ENCODE results near the gene GPATCH2.

The GPATCH2 gene

GRCh38 chr1:217627431-217627830, 3.5 kb downstream of the GPATCH2 start:
- no peak overlapping the region for H3K27ac ChIP-seq (ENCODE audit: low read depth, low read length)
- H3K9ac ChIP-seq (ENCODE audit: low read length in 5 of 5), result no peak overlapping the region
- H3K4me1 ChIP-seq (ENCODE audit: control insufficient read depth in 5 of 5, insufficient read depth in 5 of 5, low read length in 5 of 5), result peaks cover 3 to 29% (median 21%) of the 10 kb centered on the region in 5 donors
- H3K9me3 ChIP-seq (ENCODE audit: control insufficient read depth in 5 of 5, low read length in 5 of 5), result no peaks in the 10 kb centered on the region
- no peaks in the 10 kb centered on the region for H3K27me3 ChIP-seq (ENCODE audit: control insufficient read depth in 5 of 5, insufficient read depth in 4 of 5, low read length in 5 of 5)
- H3K36me3 ChIP-seq (ENCODE audit: control insufficient read depth in 5 of 5, insufficient read depth in 5 of 5, low read length in 5 of 5), result no peaks in the 10 kb centered on the region
- no peak overlapping the region for H3K4me3 ChIP-seq (ENCODE audit: low read depth in 1 of 5, low read length in 5 of 5)

- Histone ChIP-seq H3K36me3 (ENCODE audit: control insufficient read depth in 5 of 5, insufficient read depth in 5 of 5, low read length in 5 of 5) (no peaks in the 10 kb centered on the region), H3K27me3 (ENCODE audit: control insufficient read depth in 5 of 5, insufficient read depth in 4 of 5, low read length in 5 of 5) (no peaks in the 10 kb centered on the region), H3K4me1 (ENCODE audit: control insufficient read depth in 5 of 5, insufficient read depth in 5 of 5, low read length in 5 of 5) (peaks cover 3 to 26% (median 16%) of the 10 kb centered on the region in 5 donors)
These were observed 4.6 kb downstream of the GPATCH2 start for GRCh38 chr1:217626321-217626720.

DNA sequence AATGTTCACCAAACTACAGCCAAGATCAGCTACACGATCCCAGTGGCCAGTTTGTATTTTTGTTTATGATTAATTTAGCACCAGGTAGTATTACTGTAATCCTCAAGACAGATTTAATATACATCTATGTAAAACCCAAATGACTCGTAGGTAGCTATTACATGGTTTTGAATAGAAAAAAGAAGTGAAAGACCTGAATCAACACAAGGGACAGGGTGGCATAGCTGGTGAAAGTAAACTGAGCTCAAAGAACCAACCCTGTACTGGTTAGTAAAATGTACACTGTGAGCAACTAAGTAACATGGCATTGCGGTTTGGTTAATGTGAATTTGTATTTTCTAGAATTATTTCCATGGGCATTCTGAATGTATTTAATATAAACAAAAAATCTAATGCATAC, 8.8 kb downstream of the GPATCH2 start:
- Histone ChIP-seq H3K4me3 (ENCODE audit: low read depth in 1 of 5, low read length in 5 of 5) (no peak overlapping the region), H3K9ac (ENCODE audit: low read length in 5 of 5) (no peak overlapping the region)

More at GRCh38 chr1:217626321-217626720, 4.6 kb downstream of the GPATCH2 start:
- Histone ChIP-seq H3K4me3 (ENCODE audit: low read depth in 1 of 5, low read length in 5 of 5) (no peak overlapping the region), H3K9me3 (ENCODE audit: control insufficient read depth in 5 of 5, low read length in 5 of 5) (no peaks in the 10 kb centered on the region), H3K27ac (ENCODE audit: low read depth, low read length) (no peak overlapping the region), H3K9ac (ENCODE audit: low read length in 5 of 5) (no peak overlapping the region)

GRCh38 chr1:217620814-217621213, 10.1 kb downstream of the GPATCH2 start:
- Histone ChIP-seq H3K27ac (ENCODE audit: low read depth, low read length) (no peak overlapping the region), H3K4me1 (ENCODE audit: control insufficient read depth in 5 of 5, insufficient read depth in 5 of 5, low read length in 5 of 5) (peaks cover 0 to 3% (median 0%) of the 10 kb centered on the region in 5 donors), H3K9ac (ENCODE audit: low read length in 5 of 5) (no peak overlapping the region), H3K9me3 (ENCODE audit: control insufficient read depth in 5 of 5, low read length in 5 of 5) (no peaks in the 10 kb centered on the region), H3K27me3 (ENCODE audit: control insufficient read depth in 5 of 5, insufficient read depth in 4 of 5, low read length in 5 of 5) (no peaks in the 10 kb centered on the region), H3K4me3 (ENCODE audit: low read depth in 1 of 5, low read length in 5 of 5) (no peak overlapping the region), H3K36me3 (ENCODE audit: control insufficient read depth in 5 of 5, insufficient read depth in 5 of 5, low read length in 5 of 5) (peaks cover 5 to 11% (median 7%) of the 10 kb centered on the region in 5 donors)

More for the DNA sequence above, 8.8 kb downstream of the GPATCH2 start:
- Histone ChIP-seq H3K4me1 (ENCODE audit: control insufficient read depth in 5 of 5, insufficient read depth in 5 of 5, low read length in 5 of 5) (peaks cover 0 to 3% (median 0%) of the 10 kb centered on the region in 5 donors), H3K36me3 (ENCODE audit: control insufficient read depth in 5 of 5, insufficient read depth in 5 of 5, low read length in 5 of 5) (peaks cover 5 to 11% (median 7%) of the 10 kb centered on the region in 5 donors), H3K27me3 (ENCODE audit: control insufficient read depth in 5 of 5, insufficient read depth in 4 of 5, low read length in 5 of 5) (no peaks in the 10 kb centered on the region), H3K9me3 (ENCODE audit: control insufficient read depth in 5 of 5, low read length in 5 of 5) (no peaks in the 10 kb centered on the region), H3K27ac (ENCODE audit: low read depth, low read length) (no peak overlapping the region)

DNA sequence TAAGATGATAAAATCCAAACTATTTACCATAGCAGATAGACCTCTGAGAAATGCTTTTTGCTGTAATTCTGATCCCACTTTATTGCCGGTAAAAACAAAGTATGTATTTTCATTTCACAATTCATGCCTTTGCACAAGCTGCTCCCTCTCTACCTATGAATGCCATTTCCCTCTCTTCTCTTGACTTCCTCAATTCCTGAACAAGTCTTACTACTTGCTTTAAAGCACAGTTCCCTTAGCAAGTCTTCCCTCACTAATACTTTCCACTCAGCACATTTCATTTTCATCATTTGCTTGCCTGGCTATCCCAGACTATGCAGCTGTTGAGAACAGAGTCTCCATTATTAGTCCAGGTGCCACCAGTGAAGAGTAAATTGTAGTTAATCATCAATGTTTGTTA, 13.8 kb downstream of the GPATCH2 start:
- H3K9me3 ChIP-seq (ENCODE audit: control insufficient read depth in 5 of 5, low read length in 5 of 5), result no peaks in the 10 kb centered on the region
- H3K27me3 ChIP-seq (ENCODE audit: control insufficient read depth in 5 of 5, insufficient read depth in 4 of 5, low read length in 5 of 5), result no peaks in the 10 kb centered on the region
- H3K27ac ChIP-seq (ENCODE audit: low read depth, low read length), result no peak overlapping the region
- no peaks in the 10 kb centered on the region for H3K4me1 ChIP-seq (ENCODE audit: control insufficient read depth in 5 of 5, insufficient read depth in 5 of 5, low read length in 5 of 5)
- no peak overlapping the region for H3K4me3 ChIP-seq (ENCODE audit: low read depth in 1 of 5, low read length in 5 of 5)
- H3K36me3 ChIP-seq (ENCODE audit: control insufficient read depth in 5 of 5, insufficient read depth in 5 of 5, low read length in 5 of 5), result peaks cover 5 to 11% (median 7%) of the 10 kb centered on the region in 5 donors
- no peak overlapping the region for H3K9ac ChIP-seq (ENCODE audit: low read length in 5 of 5)

DNA sequence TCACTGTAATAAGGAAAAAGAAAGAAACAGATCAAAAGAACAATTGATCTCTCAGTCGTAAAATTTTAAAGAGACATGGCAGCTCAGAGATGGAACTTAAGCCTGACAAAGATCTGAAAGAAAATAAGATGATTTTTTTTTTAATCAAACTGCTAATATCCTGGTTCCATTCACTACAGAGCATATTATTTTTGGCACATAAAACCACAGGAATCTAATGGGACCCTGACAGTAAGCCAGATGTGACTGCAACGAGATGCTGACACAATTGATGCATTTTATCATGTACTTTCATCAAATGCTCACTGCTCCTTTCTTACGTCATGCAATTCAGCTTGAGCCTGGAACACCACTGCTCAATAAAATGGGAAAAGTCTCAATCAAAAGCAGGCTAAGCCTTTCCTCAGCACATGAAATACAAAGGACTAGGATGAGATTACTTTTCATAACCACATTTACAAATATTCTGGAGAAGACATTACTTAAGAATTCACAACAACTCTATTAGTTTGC, 16.6 kb downstream of the GPATCH2 start:
- no peaks in the 10 kb centered on the region for H3K27me3 ChIP-seq (ENCODE audit: control insufficient read depth in 5 of 5, insufficient read depth in 4 of 5, low read length in 5 of 5)

DNA sequence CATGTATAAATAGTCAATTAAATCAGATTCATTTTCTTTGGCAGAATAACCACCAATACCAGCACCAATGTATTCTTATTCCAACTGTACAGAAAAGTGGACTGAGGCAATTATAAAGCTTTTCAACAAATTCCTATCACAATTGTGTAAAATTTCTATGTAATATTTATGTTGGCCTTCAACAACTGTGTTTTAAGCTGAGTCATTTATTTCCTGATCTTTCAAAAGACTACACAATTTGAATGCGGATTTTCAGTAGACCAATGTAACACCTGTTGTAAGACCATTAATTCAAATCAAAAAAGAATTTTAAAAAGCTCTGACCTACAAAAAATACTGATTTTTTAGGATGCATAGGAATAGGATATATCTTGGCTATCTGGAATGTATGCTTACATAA, 25.5 kb downstream of the GPATCH2 start:
- Histone ChIP-seq H3K36me3 (ENCODE audit: control insufficient read depth in 5 of 5, insufficient read depth in 5 of 5, low read length in 5 of 5) (peaks cover 0 to 33% (median 14%) of the 10 kb centered on the region in 5 donors), H3K27me3 (ENCODE audit: control insufficient read depth in 5 of 5, insufficient read depth in 4 of 5, low read length in 5 of 5) (no peaks in the 10 kb centered on the region), H3K9me3 (ENCODE audit: control insufficient read depth in 5 of 5, low read length in 5 of 5) (no peaks in the 10 kb centered on the region), H3K4me3 (ENCODE audit: low read depth in 1 of 5, low read length in 5 of 5) (no peak overlapping the region), H3K4me1 (ENCODE audit: control insufficient read depth in 5 of 5, insufficient read depth in 5 of 5, low read length in 5 of 5) (no peaks in the 10 kb centered on the region), H3K27ac (ENCODE audit: low read depth, low read length) (no peak overlapping the region), H3K9ac (ENCODE audit: low read length in 5 of 5) (no peak overlapping the region)

More for the DNA sequence above, 16.6 kb downstream of the GPATCH2 start:
- Histone ChIP-seq H3K4me3 (ENCODE audit: low read depth in 1 of 5, low read length in 5 of 5) (no peak overlapping the region), H3K27ac (ENCODE audit: low read depth, low read length) (no peak overlapping the region), H3K4me1 (ENCODE audit: control insufficient read depth in 5 of 5, insufficient read depth in 5 of 5, low read length in 5 of 5) (no peaks in the 10 kb centered on the region), H3K9ac (ENCODE audit: low read length in 5 of 5) (no peak overlapping the region), H3K9me3 (ENCODE audit: control insufficient read depth in 5 of 5, low read length in 5 of 5) (no peaks in the 10 kb centered on the region), H3K36me3 (ENCODE audit: control insufficient read depth in 5 of 5, insufficient read depth in 5 of 5, low read length in 5 of 5) (peaks cover 0 to 16% (median 12%) of the 10 kb centered on the region in 5 donors)

- H3K27ac ChIP-seq (ENCODE audit: low read depth, low read length), result no peak overlapping the region
- no peaks in the 10 kb centered on the region for H3K4me1 ChIP-seq (ENCODE audit: control insufficient read depth in 5 of 5, insufficient read depth in 5 of 5, low read length in 5 of 5)
- peaks cover 2 to 17% (median 4%) of the 10 kb centered on the region in 5 donors for H3K36me3 ChIP-seq (ENCODE audit: control insufficient read depth in 5 of 5, insufficient read depth in 5 of 5, low read length in 5 of 5)
- H3K4me3 ChIP-seq (ENCODE audit: low read depth in 1 of 5, low read length in 5 of 5), result no peak overlapping the region
- no peak overlapping the region for H3K9ac ChIP-seq (ENCODE audit: low read length in 5 of 5)
- H3K27me3 ChIP-seq (ENCODE audit: control insufficient read depth in 5 of 5, insufficient read depth in 4 of 5, low read length in 5 of 5), result no peaks in the 10 kb centered on the region
- H3K9me3 ChIP-seq (ENCODE audit: control insufficient read depth in 5 of 5, low read length in 5 of 5), result no peaks in the 10 kb centered on the region
These were observed 28.5 kb downstream of the GPATCH2 start for GRCh38 chr1:217602380-217602779.

GRCh38 chr1:217599154-217599553, 31.7 kb downstream of the GPATCH2 start:
- no peaks in the 10 kb centered on the region for H3K9me3 ChIP-seq (ENCODE audit: control insufficient read depth in 5 of 5, low read length in 5 of 5)
- no peak overlapping the region for H3K9ac ChIP-seq (ENCODE audit: low read length in 5 of 5)
- H3K36me3 ChIP-seq (ENCODE audit: control insufficient read depth in 5 of 5, insufficient read depth in 5 of 5, low read length in 5 of 5), result peaks cover 0 to 11% (median 2%) of the 10 kb centered on the region in 5 donors

GRCh38 chr1:217590598-217590997, 40.3 kb downstream of the GPATCH2 start:
- no peak overlapping the region for H3K9ac ChIP-seq (ENCODE audit: low read length in 5 of 5)
- H3K27ac ChIP-seq (ENCODE audit: low read depth, low read length), result no peak overlapping the region
- no peaks in the 10 kb centered on the region for H3K9me3 ChIP-seq (ENCODE audit: control insufficient read depth in 5 of 5, low read length in 5 of 5)
- H3K27me3 ChIP-seq (ENCODE audit: control insufficient read depth in 5 of 5, insufficient read depth in 4 of 5, low read length in 5 of 5), result no peaks in the 10 kb centered on the region
- H3K36me3 ChIP-seq (ENCODE audit: control insufficient read depth in 5 of 5, insufficient read depth in 5 of 5, low read length in 5 of 5), result peaks cover 0 to 6% (median 0%) of the 10 kb centered on the region in 5 donors
- peaks cover 0 to 3% (median 0%) of the 10 kb centered on the region in 5 donors for H3K4me1 ChIP-seq (ENCODE audit: control insufficient read depth in 5 of 5, insufficient read depth in 5 of 5, low read length in 5 of 5)
- H3K4me3 ChIP-seq (ENCODE audit: low read depth in 1 of 5, low read length in 5 of 5), result no peak overlapping the region

More at GRCh38 chr1:217599154-217599553, 31.7 kb downstream of the GPATCH2 start:
- no peak overlapping the region for H3K4me3 ChIP-seq (ENCODE audit: low read depth in 1 of 5, low read length in 5 of 5)
- no peak overlapping the region for H3K27ac ChIP-seq (ENCODE audit: low read depth, low read length)
- H3K4me1 ChIP-seq (ENCODE audit: control insufficient read depth in 5 of 5, insufficient read depth in 5 of 5, low read length in 5 of 5), result no peaks in the 10 kb centered on the region
- H3K27me3 ChIP-seq (ENCODE audit: control insufficient read depth in 5 of 5, insufficient read depth in 4 of 5, low read length in 5 of 5), result no peaks in the 10 kb centered on the region
